ENCODE data around the gene MED26.

GRCh38 chr19:16564842-16565241 lies 63.2 kb downstream of the MED26 start:
- TF ChIP-seq CTCF (IDR thresholded peaks at IDR 0.05) (no peak), POLR2A (IDR thresholded peaks at IDR 0.05) (no peak)

All from heart left ventricle (tissue), 13 donors.